GM12878 (cell line): ENCODE results near the gene MACF1. TPM values are rescaled to one million over a fixed set of nuclear protein-coding genes. Genes with fewer than 3 reads are reported as not detected.

Experiments used
- ATAC-seq: fragments of 200-7000 bp; cut with Tn5 transposase; 3 replicates; pipeline ENCODE4 v1.9.1; 2020; ENCODE audit warnings: mild to moderate bottlenecking, moderate library complexity
- BruUV-seq: library from RNA; stranded (reverse); fragments of 400-500 nt; replicated peaks from 2 replicates; lab custom pipeline; 2021; lab: Mats Ljungman, UMichigan
- CTCF ChIA-PET: fragments of 300-600 bp; sonication (Branson Sonifier 250); formaldehyde crosslinking; extraction: SDS; loops from one replicate; lab custom pipeline; 2021; ENCODE audit warnings: inconsistent platforms; lab: Yijun Ruan, JAX
- POLR2A ChIA-PET: fragments of 350-600 bp; formaldehyde crosslinking; extraction: SDS; loops from one replicate; lab custom pipeline; 2021; ENCODE audit warnings: inconsistent platforms; lab: Charles Lee
- RAD21 ChIA-PET: fragments of 300-600 bp; sonication (Branson Sonifier 250); formaldehyde crosslinking; loops from one replicate; lab custom pipeline; 2023; ENCODE audit warnings: antibody characterized with exemption; ENCODE audit not compliant: unreplicated experiment; lab: Charles Lee
- SMC1A ChIA-PET: fragments of 300-600 bp; sonication (Branson Sonifier 250); formaldehyde crosslinking; loops from one replicate; lab custom pipeline; 2023; ENCODE audit not compliant: unreplicated experiment, uncharacterized antibody; lab: Charles Lee
- DNase-seq: peaks from one replicate; pipeline ENCODE4 v3.0.0-alpha.2; 2011; ENCODE audit warnings: low read depth, low spot score
- FAIRE-seq: peaks from 3 replicates; lab custom pipeline; 2011; peaks lifted over from hg19 to GRCh38; lab: Jason Lieb, UNC
- H2AFZ ChIP-seq: 2 replicates; pipeline ENCODE4 v1.6.0; 2011; ENCODE audit warnings: low read depth, low read length, control low read depth; ENCODE audit not compliant: control insufficient read depth
- H3K27ac ChIP-seq: 2 replicates; pipeline ENCODE4 v1.5.1; 2011; ENCODE audit warnings: control low read depth; ENCODE audit not compliant: control insufficient read depth, insufficient read depth
- H3K27me3 ChIP-seq, 2 experiments: replicated peaks in 1 of 2; 2 replicates each; pipeline versions ENCODE4 v1.6.0 to v1.6.1; 2011; ENCODE audit warnings: low read length in 1 of 2; ENCODE audit not compliant: control insufficient read depth in 2 of 2, insufficient read depth in 2 of 2
- H3K36me3 ChIP-seq, 2 experiments: 2 replicates each; pipeline ENCODE4 v1.5.1; 2011; ENCODE audit warnings: low read length in 1 of 2; ENCODE audit not compliant: control insufficient read depth in 2 of 2, insufficient read depth in 2 of 2
- H3K4me1 ChIP-seq: 2 replicates; pipeline ENCODE4 v1.6.1; 2011; ENCODE audit warnings: mild to moderate bottlenecking, low read length, moderate library complexity, mixed read lengths; ENCODE audit not compliant: control insufficient read depth, insufficient read depth
- H3K4me2 ChIP-seq: 2 replicates; pipeline ENCODE4 v1.6.0; 2011; ENCODE audit warnings: control low read depth; ENCODE audit not compliant: control insufficient read depth, insufficient read depth
- H3K4me3 ChIP-seq: fragments of 200-600 bp; sonication (generic); 2 replicates; pipeline ENCODE4 v1.5.1; 2016
- H3K79me2 ChIP-seq: 2 replicates; pipeline ENCODE4 v1.6.0; 2011; ENCODE audit warnings: low read length; ENCODE audit not compliant: control insufficient read depth, insufficient read depth
- H3K9ac ChIP-seq: 2 replicates; pipeline ENCODE4 v1.8.0; 2011; ENCODE audit warnings: low read length, control low read depth, mixed read lengths; ENCODE audit not compliant: control insufficient read depth, insufficient read depth
- H3K9me3 ChIP-seq: replicated peaks from 3 replicates; pipeline ENCODE4 v1.5.1; 2011; ENCODE audit warnings: mild to moderate bottlenecking, low read length; ENCODE audit not compliant: control insufficient read depth, insufficient read depth
- H4K20me1 ChIP-seq: 2 replicates; pipeline ENCODE4 v1.6.0; 2011; ENCODE audit not compliant: control insufficient read depth, insufficient read depth
- ATF2 ChIP-seq: IDR thresholded peaks from 2 replicates; pipeline ENCODE4 v1.6.1; 2012; ENCODE audit warnings: low read length, inconsistent platforms
- ATF7 ChIP-seq: fragments of 450-650 bp; IDR thresholded peaks from 2 replicates; pipeline ENCODE4 v1.6.1; 2016; ENCODE audit warnings: low read depth, mild to moderate bottlenecking
- BACH1 ChIP-seq: fragments of 450-650 bp; IDR thresholded peaks from 2 replicates; pipeline ENCODE4 v1.6.1; 2017; ENCODE audit warnings: mild to moderate bottlenecking, borderline replicate concordance
- BMI1 ChIP-seq: fragments of 450-650 bp; IDR thresholded peaks from 2 replicates; pipeline ENCODE4 v1.6.1; 2016; ENCODE audit warnings: mild to moderate bottlenecking, moderate library complexity, borderline replicate concordance
- CREM ChIP-seq: IDR thresholded peaks from 2 replicates; pipeline ENCODE4 v1.6.1; 2014; ENCODE audit warnings: antibody characterized with exemption, low read depth
- EED ChIP-seq: sonication (generic); IDR thresholded peaks from 2 replicates; pipeline ENCODE4 v1.6.1; 2016; ENCODE audit warnings: antibody characterized with exemption, low read depth
- EP300 ChIP-seq, 2 experiments: fragments of 150-350 bp in 1 of 2; IDR thresholded peaks; 2 replicates each; pipeline ENCODE4 v1.6.1; 2011 to 2012; ENCODE audit warnings: low read depth in 2 of 2, low read length in 2 of 2, borderline replicate concordance in 1 of 2, improper control_type of control experiment in 1 of 2, inconsistent platforms in 1 of 2; ENCODE audit not compliant: control insufficient read depth in 1 of 2
- EZH2 ChIP-seq: IDR thresholded peaks from 2 replicates; pipeline ENCODE4 v1.6.1; 2012; ENCODE audit warnings: low read depth, mild to moderate bottlenecking, control low read depth, inconsistent platforms, low read length, borderline replicate concordance; ENCODE audit not compliant: control insufficient read depth
- HDAC6 ChIP-seq: fragments of 200-600 bp; sonication (generic); IDR thresholded peaks from one replicate; pipeline ENCODE4 v1.8.0; 2017; ENCODE audit warnings: antibody characterized with exemption; ENCODE audit not compliant: unreplicated experiment
- HDGF ChIP-seq: fragments of 450-650 bp; IDR thresholded peaks from 2 replicates; pipeline ENCODE4 v1.6.1; 2016; ENCODE audit warnings: antibody characterized with exemption
- KAT2A ChIP-seq: conservative IDR thresholded peaks from 2 replicates; pipeline ENCODE4 v1.6.1; 2011; ENCODE audit warnings: low read depth, low read length; ENCODE audit not compliant: control insufficient read depth
- NFYA ChIP-seq: IDR thresholded peaks from 2 replicates; pipeline ENCODE4 v1.6.1; 2011; ENCODE audit warnings: low read depth, mild to moderate bottlenecking, low read length, improper control_type of control experiment, borderline replicate concordance
- RAD51 ChIP-seq: fragments of 450-650 bp; IDR thresholded peaks from 2 replicates; pipeline ENCODE4 v1.6.1; 2016; ENCODE audit warnings: moderate library complexity, mild to moderate bottlenecking, inconsistent platforms
- RUNX3 ChIP-seq: IDR thresholded peaks from 2 replicates; pipeline ENCODE4 v1.6.1; 2012; ENCODE audit warnings: low read length, inconsistent platforms
- SMC3 ChIP-seq: IDR thresholded peaks from 2 replicates; pipeline ENCODE4 v1.6.1; 2011; ENCODE audit warnings: low read length, improper control_type of control experiment, borderline replicate concordance
- SUPT20H ChIP-seq: IDR thresholded peaks from 2 replicates; pipeline ENCODE4 v1.6.1; 2011; ENCODE audit warnings: low read depth, mild to moderate bottlenecking, low read length, moderate library complexity, borderline replicate concordance; ENCODE audit not compliant: control insufficient read depth
- TAF1 ChIP-seq: IDR thresholded peaks from 2 replicates; pipeline ENCODE4 v1.6.1; 2011; ENCODE audit warnings: mild to moderate bottlenecking, low read depth, low read length, borderline replicate concordance
- ZNF24 ChIP-seq: fragments of 450-650 bp; IDR thresholded peaks from 2 replicates; pipeline ENCODE4 v1.6.1; 2017; ENCODE audit warnings: antibody characterized with exemption, mild to moderate bottlenecking
- ZZZ3 ChIP-seq: IDR thresholded peaks from 2 replicates; pipeline ENCODE4 v1.6.1; 2011; ENCODE audit warnings: low read depth; ENCODE audit not compliant: control insufficient read depth, insufficient read length
- WGBS: methylation state at CpG from one replicate; pipeline ENCODE4 v1.1.6; 2016; ENCODE audit warnings: low lambda C conversion rate; ENCODE audit not compliant: insufficient replicate concordance, insufficient coverage; ENCODE audit errors: missing lambda C conversion rate; 5-methylcytosine and 5-hydroxymethylcytosine counted together
- in situ Hi-C: fragments of 300-500 bp; cut with MboI; formaldehyde crosslinking; loops from 9 replicates; pipeline ENCODE4 v1.14.3; 2018; ENCODE audit warnings: mixed read lengths
- intact Hi-C: fragments of 100-400 bp; cut with micrococcal nuclease; formaldehyde crosslinking; loops from one replicate; pipeline ENCODE4 v1.14.2; 2022; ENCODE audit not compliant: unreplicated experiment
- polyA plus RNA-seq, 11 experiments: library from polyadenylated mRNA; depleted of rRNA in 4 of 11; unstranded in 6 of 11; stranded (reverse) in 5 of 11; fragments of >200 nt; fragmentation: Nextera tagmentation in 4 of 11; fragmentation: Illumina TruSeq in 1 of 11; extraction: Ambion mirVana in 4 of 11; extraction: Trizol in 1 of 11; gene quantifications; 1 replicate in 1 of 11; 2 replicates in 10 of 11; pipeline versions ENCODE4 v1.2.1 to v1.2.3, GENCODE V29; 2011 to 2016; ENCODE audit warnings: inconsistent platforms in 2 of 11, missing spikeins in 2 of 11, low read depth in 1 of 11
- total RNA-seq, 4 experiments: library from RNA; depleted of rRNA in 3 of 4; stranded (reverse); fragments of >200 nt in 3 of 4; fragmentation: Illumina TruSeq in 1 of 4; extraction: Trizol in 1 of 4; gene quantifications; 2 replicates each; pipeline versions ENCODE4 v1.2.1 to v1.2.3, GENCODE V29; 2013 to 2021
- TF ChIP-seq, protein P1 (sequence below): IDR thresholded peaks from 2 replicates; pipeline ENCODE4 v1.6.1; 2012; ENCODE audit warnings: low read depth, low read length, improper control_type of control experiment

The MACF1 gene
- total and polyA plus RNA-seq, 10 of the 15 experiments (the other 5 are each of a cell fraction or from before 2014, with no cell fraction given) = 15.5 to 201 (median 76.9) TPM

DNA sequence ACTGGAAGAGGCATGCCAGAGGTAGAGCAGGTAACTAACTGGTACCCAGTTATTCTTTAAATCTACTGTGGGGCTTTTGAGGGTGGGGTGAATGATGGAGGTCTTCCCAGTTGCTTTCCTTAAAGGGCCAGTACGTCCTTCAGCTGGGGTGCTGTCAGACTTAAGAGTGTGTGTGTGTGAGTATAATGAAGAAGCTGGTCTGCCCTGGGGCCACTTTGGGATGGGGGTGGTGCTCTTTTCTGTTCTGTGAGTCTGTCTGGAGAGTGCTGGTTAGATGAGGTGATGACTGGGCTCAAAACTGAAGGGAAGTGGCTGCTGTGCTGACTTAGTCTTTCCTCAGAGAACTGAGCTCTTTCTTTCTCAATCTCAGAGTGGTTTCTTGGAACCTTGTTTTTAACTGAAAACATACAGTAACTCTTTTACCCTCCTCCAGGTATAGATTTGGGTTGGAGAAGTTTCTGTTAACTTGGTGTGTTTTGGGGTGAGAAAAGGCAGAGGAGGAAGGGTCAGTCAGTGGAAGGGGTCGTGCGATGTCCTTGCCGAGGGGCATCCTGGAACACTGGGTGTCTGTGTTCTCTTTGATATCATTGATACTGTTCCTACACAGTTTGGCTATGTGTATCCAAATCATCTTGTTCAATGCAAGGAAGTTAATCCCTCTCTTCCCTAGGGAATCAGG is 746 bp downstream of the MACF1 start (continued):
- no peak for TF ChIP-seq ZNF24
- no peak for TF ChIP-seq TAF1
- no peak for TF ChIP-seq ATF2
- no peak for TF ChIP-seq EP300 (IDR thresholded peaks at IDR 0.05; ENCODE audit: borderline replicate concordance in 1 of 2, control insufficient read depth in 1 of 2, low read depth in 2 of 2, low read length in 2 of 2)
- 0 out of 2 replicates have a peak, but pooled peaks have one; percentile 69 for TF ChIP-seq HDGF
- no peak for TF ChIP-seq RAD51
- TF ChIP-seq SMC3 = no peak
- TF ChIP-seq ZZZ3 = no peak
- TF ChIP-seq RUNX3 = peak; percentile 13; the same call in 1 of the 2 replicates

- H2AFZ ChIP-seq = no peak overlapping the region
- H3K79me2 ChIP-seq = peaks cover 42% of the 10 kb centered on the region
- peak overlapping the region; percentile 74 for H3K9ac ChIP-seq
- WGBS = 50% methylated on average over 3 of the region's 3 CpGs
- no peaks in the 10 kb centered on the region for H3K27me3 ChIP-seq
- ChIA-PET SMC1A (interaction anchor here (0.9 to 6.5 kb wide), 14 partner anchors 7 to 107 kb away, joined by 3 to 86 read pairs (median 5); no protein-coding TSS in a partner anchor), POLR2A (interaction anchor here (1.1 to 3.8 kb wide), 8 partner anchors 8 to 182 kb away, joined by 3 to 53 read pairs (median 4); no protein-coding TSS in a partner anchor), CTCF (interaction anchor here (0.7 to 8.9 kb wide), 11 partner anchors 8 to 107 kb away, joined by 3 to 105 read pairs (median 5); no protein-coding TSS in a partner anchor), RAD21 (interaction anchor here (1.0 to 5.9 kb wide), 8 partner anchors 10 to 103 kb away, joined by 3 to 66 read pairs (median 7); no protein-coding TSS in a partner anchor)
- no peaks in the 10 kb centered on the region for H3K9me3 ChIP-seq
- H3K27ac ChIP-seq = peak overlapping the region; percentile 83
- in situ Hi-C loops = no loop called here
- FAIRE-seq (no peak), DNase-seq (no peak), ATAC-seq (peak; percentile 34; the same call in 2 of the 3 replicates)
- H3K4me1 ChIP-seq = peaks cover 12% of the 10 kb centered on the region
- peak overlapping the region; percentile 100 for H3K4me2 ChIP-seq
- BruUV-seq = no TSS peak
- H4K20me1 ChIP-seq = no peaks in the 10 kb centered on the region
- H3K4me3 ChIP-seq = peak overlapping the region; percentile 67
- no peaks in the 10 kb centered on the region for H3K36me3 ChIP-seq
- intact Hi-C loops = no loop called here
- TF ChIP-seq ATF7 = no peak
- no peak for TF ChIP-seq HDAC6
- TF ChIP-seq EED = no peak
- TF ChIP-seq KAT2A = no peak
- TF ChIP-seq NFYA = no peak
- no peak for TF ChIP-seq SMC3
- no peak for TF ChIP-seq BACH1
- no peak for TF ChIP-seq SUPT20H
- no peak for TF ChIP-seq CREM
- TF ChIP-seq, protein P1, sequence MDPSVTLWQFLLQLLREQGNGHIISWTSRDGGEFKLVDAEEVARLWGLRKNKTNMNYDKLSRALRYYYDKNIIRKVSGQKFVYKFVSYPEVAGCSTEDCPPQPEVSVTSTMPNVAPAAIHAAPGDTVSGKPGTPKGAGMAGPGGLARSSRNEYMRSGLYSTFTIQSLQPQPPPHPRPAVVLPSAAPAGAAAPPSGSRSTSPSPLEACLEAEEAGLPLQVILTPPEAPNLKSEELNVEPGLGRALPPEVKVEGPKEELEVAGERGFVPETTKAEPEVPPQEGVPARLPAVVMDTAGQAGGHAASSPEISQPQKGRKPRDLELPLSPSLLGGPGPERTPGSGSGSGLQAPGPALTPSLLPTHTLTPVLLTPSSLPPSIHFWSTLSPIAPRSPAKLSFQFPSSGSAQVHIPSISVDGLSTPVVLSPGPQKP = no peak
- no peak for TF ChIP-seq BMI1
- TF ChIP-seq EZH2 = no peak
These were observed 1.4 kb downstream of the MACF1 start for GRCh38 chr1:39205781-39206464.
